GM12874 (cell line): Measurements from ENCODE around the gene PSORS1C1.

Experiments used
- TF ChIP-seq, protein P1 (sequence below): IDR thresholded peaks from 2 replicates; pipeline ENCODE4 v1.5.1; 2011; ENCODE audit warnings: low read depth, mild to moderate bottlenecking, control low read depth, low read length, moderate library complexity; ENCODE audit not compliant: insufficient read depth

PSORS1C1 gene

GRCh38 chr6:31125162-31125561 is 10.6 kb downstream of the PSORS1C1 start:
- TF ChIP-seq, protein P1, sequence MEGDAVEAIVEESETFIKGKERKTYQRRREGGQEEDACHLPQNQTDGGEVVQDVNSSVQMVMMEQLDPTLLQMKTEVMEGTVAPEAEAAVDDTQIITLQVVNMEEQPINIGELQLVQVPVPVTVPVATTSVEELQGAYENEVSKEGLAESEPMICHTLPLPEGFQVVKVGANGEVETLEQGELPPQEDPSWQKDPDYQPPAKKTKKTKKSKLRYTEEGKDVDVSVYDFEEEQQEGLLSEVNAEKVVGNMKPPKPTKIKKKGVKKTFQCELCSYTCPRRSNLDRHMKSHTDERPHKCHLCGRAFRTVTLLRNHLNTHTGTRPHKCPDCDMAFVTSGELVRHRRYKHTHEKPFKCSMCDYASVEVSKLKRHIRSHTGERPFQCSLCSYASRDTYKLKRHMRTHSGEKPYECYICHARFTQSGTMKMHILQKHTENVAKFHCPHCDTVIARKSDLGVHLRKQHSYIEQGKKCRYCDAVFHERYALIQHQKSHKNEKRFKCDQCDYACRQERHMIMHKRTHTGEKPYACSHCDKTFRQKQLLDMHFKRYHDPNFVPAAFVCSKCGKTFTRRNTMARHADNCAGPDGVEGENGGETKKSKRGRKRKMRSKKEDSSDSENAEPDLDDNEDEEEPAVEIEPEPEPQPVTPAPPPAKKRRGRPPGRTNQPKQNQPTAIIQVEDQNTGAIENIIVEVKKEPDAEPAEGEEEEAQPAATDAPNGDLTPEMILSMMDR = no peak

GRCh38 chr6:31125586-31126363 is 11.2 kb downstream of the PSORS1C1 start:
- TF ChIP-seq, protein P1 = no peak

DNA sequence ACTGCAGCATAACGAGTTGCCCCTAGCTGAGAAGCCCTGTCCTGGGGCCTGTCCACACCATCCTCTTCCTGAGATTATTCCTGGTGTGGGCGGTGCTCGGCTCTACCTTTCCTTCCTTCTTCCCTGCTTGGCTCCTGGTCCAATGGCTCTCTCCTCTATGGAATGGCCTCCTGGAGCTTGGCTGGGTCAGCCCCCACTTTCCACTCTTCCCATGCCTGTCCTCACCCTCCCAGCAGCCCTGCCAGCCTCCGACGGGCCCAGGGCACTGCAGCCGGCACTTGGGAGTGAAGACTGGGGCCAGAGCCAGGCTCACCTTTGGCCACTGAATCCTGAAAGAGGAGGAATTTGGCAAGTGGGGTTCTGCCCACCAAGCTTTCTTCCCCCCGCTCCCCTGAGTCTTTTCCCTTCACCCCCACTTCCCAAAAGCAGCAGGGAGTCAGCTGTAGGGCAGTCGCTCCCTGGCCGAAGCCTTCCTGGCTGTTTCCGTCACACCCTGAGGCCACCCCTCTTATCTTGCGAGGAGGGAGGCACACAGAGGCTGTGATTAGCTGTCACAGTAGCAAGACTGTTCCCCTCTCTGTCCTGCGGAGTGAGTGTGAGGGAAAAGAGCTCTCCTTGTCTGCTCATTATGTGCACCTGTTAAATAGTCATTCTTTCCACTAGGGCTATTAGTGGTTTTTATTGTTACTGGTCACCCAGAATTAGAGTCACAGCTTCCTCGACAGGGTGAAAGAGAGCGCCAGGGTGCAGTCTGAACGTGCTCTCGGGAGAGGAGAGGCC is 12.0 kb downstream of the PSORS1C1 start:
- TF ChIP-seq, protein P1 = no peak

DNA sequence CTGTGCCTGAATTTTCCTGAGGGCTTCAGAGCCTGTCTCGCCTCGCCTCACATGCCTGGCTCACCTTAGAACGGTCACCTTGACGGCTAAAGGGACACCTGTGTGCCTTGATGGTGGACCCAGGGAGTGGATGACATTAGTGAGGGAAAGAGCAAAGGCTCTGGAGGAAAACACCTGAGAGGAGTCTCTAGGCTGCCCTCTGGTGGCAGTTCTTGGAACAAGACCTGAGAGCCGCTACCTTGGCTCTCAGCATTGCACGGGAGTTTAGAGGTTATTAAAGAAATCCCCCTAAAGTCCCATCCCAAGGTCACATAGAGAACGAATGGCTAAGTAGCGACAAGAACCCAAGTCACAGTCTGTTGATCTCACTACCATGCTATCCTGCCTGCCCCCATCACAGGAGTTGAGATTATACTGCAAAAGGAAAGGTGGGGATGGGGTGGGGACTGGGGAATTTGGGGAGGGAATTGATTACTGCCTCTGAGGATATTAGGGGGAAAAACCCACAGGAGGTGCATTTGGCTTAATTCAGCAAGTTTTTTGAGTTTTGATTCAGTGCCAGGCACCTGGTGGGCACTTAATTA is 13.6 kb downstream of the PSORS1C1 start:
- TF ChIP-seq, protein P1 = peak; percentile 89

DNA sequence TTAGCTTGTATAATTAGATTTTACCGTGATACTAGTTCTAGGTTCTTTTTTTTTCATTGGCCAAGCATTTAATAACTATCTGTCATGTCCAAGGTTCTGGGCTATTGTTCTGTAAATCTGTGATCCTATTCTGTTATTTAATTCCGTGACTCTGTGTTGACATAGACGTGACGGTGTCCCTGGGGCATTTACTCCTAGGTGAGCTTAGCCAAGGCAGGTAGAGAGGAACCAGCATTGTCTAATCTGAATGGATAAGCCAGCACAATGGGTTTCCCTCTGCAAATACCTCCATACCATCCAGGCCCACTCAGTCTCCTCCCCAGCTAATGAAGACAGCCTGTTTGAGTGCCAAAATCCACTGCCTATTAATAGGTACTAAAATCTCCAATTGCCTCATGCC is 14.5 kb downstream of the PSORS1C1 start:
- TF ChIP-seq, protein P1 = no peak

- TF ChIP-seq, protein P1 = no peak
These were observed 16.2 kb downstream of the PSORS1C1 start for GRCh38 chr6:31130751-31131150.

DNA sequence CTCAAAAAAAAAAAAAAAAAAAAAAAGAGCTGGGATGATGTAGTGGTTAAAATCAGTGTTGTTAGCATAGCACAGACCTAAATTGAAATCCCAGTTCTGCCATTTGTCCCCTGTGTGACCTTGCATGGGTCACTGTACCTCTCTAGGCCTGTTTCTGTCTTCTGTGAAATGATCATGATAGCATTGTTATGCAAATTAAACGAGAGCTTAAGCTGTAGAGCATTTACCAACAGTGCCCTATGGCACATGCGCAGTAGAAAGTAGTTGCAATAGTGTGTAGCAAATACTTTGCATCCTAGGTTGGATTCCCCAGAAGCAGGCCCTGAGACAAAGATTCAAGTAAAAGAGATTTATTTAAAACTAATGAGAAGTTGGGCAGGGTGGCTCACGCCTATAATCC is 17.0 kb downstream of the PSORS1C1 start:
- TF ChIP-seq, protein P1 = no peak
